Mesendoderm (in vitro differentiated cells): ENCODE measurements around the gene MYO5C.

Experiments
- DNase-seq: peaks from one replicate; pipeline ENCODE4 v3.0.0; 2013
- H2AK5ac ChIP-seq: 2 replicates; pipeline ENCODE4 v1.6.1; 2013; ENCODE audit warnings: low read length, inconsistent platforms
- H2BK120ac ChIP-seq: 2 replicates; pipeline ENCODE4 v1.6.1; 2013; ENCODE audit warnings: low read depth, mild to moderate bottlenecking, low read length, moderate library complexity, mixed read lengths
- H2BK15ac ChIP-seq: replicated peaks from 2 replicates; pipeline ENCODE4 v1.6.1; 2013; ENCODE audit warnings: low read depth, mild to moderate bottlenecking, moderate library complexity
- H2BK5ac ChIP-seq: 2 replicates; pipeline ENCODE4 v1.6.1; 2013; ENCODE audit warnings: low read length, inconsistent platforms
- H3K18ac ChIP-seq: 2 replicates; pipeline ENCODE4 v1.6.1; 2013; ENCODE audit warnings: mild to moderate bottlenecking, low read length, mixed read lengths
- H3K23ac ChIP-seq: one replicate; pipeline ENCODE4 v1.6.1; 2013; ENCODE audit warnings: low read length
- H3K27ac ChIP-seq: 2 replicates; pipeline ENCODE4 v1.5.1; 2013; ENCODE audit warnings: low read depth, mild to moderate bottlenecking, inconsistent platforms, low read length, moderate library complexity
- H3K27me3 ChIP-seq: 2 replicates; pipeline ENCODE4 v1.6.1; 2013; ENCODE audit warnings: low read length, control low read depth, mild to moderate bottlenecking, inconsistent platforms; ENCODE audit not compliant: insufficient read depth, poor library complexity
- H3K36me3 ChIP-seq: 2 replicates; pipeline ENCODE4 v1.6.1; 2013; ENCODE audit warnings: low read length, inconsistent platforms; ENCODE audit not compliant: control insufficient read depth, insufficient read depth
- H3K4ac ChIP-seq: one replicate; pipeline ENCODE4 v1.6.1; 2013; ENCODE audit warnings: low read depth, mild to moderate bottlenecking, low read length, moderate library complexity
- H3K4me1 ChIP-seq: 2 replicates; pipeline ENCODE4 v1.6.1; 2013; ENCODE audit warnings: low read depth, low read length, inconsistent platforms; ENCODE audit not compliant: control insufficient read depth
- H3K4me2 ChIP-seq: 2 replicates; pipeline ENCODE4 v1.6.1; 2013; ENCODE audit warnings: low read length
- H3K4me3 ChIP-seq: 2 replicates; pipeline ENCODE4 v1.5.1; 2013; ENCODE audit warnings: mild to moderate bottlenecking, low read length
- H3K56ac ChIP-seq: one replicate; pipeline ENCODE4 v1.6.1; 2013; ENCODE audit warnings: low read length
- H3K79me1 ChIP-seq: 2 replicates; pipeline ENCODE4 v1.6.1; 2013; ENCODE audit warnings: low read length, inconsistent platforms
- H3K79me2 ChIP-seq: 2 replicates; pipeline ENCODE4 v1.6.1; 2013; ENCODE audit warnings: mild to moderate bottlenecking, low read length; ENCODE audit not compliant: control insufficient read depth, insufficient read depth
- H3K9ac ChIP-seq: 2 replicates; pipeline ENCODE4 v1.6.1; 2013; ENCODE audit warnings: low read length, inconsistent platforms
- H4K5ac ChIP-seq: one replicate; pipeline ENCODE4 v1.6.1; 2013; ENCODE audit warnings: low read length
- H4K8ac ChIP-seq: one replicate; pipeline ENCODE4 v1.6.1; 2013; ENCODE audit warnings: low read depth, mild to moderate bottlenecking, control low read depth, low read length, moderate library complexity
- WGBS: extraction: QIAGEN DNeasy Blood & Tissue Kit; methylation state at CpG from one replicate; pipeline ENCODE4 v1.1.7; 2013; ENCODE audit warnings: low lambda C conversion rate, missing lambda C conversion rate; ENCODE audit not compliant: insufficient coverage; ENCODE audit errors: extremely low coverage; 5-methylcytosine and 5-hydroxymethylcytosine counted together

The MYO5C gene

GRCh38 chr15:52290800-52291199, 4.8 kb downstream of the MYO5C start:
- Histone ChIP-seq H3K27me3 (no peaks in the 10 kb centered on the region), H4K8ac (no peak overlapping the region), H4K5ac (no peak overlapping the region), H2BK120ac (no peak overlapping the region), H3K4me3 (no peak overlapping the region), H3K36me3 (no peaks in the 10 kb centered on the region), H3K23ac (no peak overlapping the region), H2AK5ac (no peak overlapping the region), H3K18ac (no peak overlapping the region), H2BK15ac (no peak overlapping the region), H3K4me1 (no peaks in the 10 kb centered on the region), H3K79me1 (peaks cover 1% of the 10 kb centered on the region), H3K79me2 (no peaks in the 10 kb centered on the region), H3K56ac (no peak overlapping the region), H3K9ac (no peak overlapping the region), H3K27ac (no peak overlapping the region), H3K4me2 (no peak overlapping the region), H3K4ac (no peak overlapping the region), H2BK5ac (no peak overlapping the region)
- DNase-seq = no peak
- WGBS = no CpG with 5 or more reads among the region's 3 CpGs

- H2AK5ac ChIP-seq = no peak overlapping the region
- H3K9ac ChIP-seq = no peak overlapping the region
- no peak overlapping the region for H2BK15ac ChIP-seq
- H3K27ac ChIP-seq = no peak overlapping the region
- no CpG with 5 or more reads among the region's 4 CpGs for WGBS
- no peaks in the 10 kb centered on the region for H3K4me1 ChIP-seq
- H3K36me3 ChIP-seq = no peaks in the 10 kb centered on the region
- no peak overlapping the region for H3K4me2 ChIP-seq
- H4K5ac ChIP-seq = no peak overlapping the region
- no peak overlapping the region for H4K8ac ChIP-seq
- H3K4ac ChIP-seq = no peak overlapping the region
- no peak overlapping the region for H3K23ac ChIP-seq
- no peak overlapping the region for H3K56ac ChIP-seq
- peaks cover 1% of the 10 kb centered on the region for H3K79me1 ChIP-seq
- no peaks in the 10 kb centered on the region for H3K79me2 ChIP-seq
- no peak for DNase-seq
- H2BK5ac ChIP-seq = no peak overlapping the region
- H3K18ac ChIP-seq = no peak overlapping the region
- no peak overlapping the region for H2BK120ac ChIP-seq
- H3K27me3 ChIP-seq = no peaks in the 10 kb centered on the region
- H3K4me3 ChIP-seq = no peak overlapping the region
Measured at GRCh38 chr15:52290329-52290728, 5.3 kb downstream of the MYO5C start.

GRCh38 chr15:52289629-52290081, 5.9 kb downstream of the MYO5C start:
- Histone ChIP-seq H3K9ac (no peak overlapping the region), H3K79me2 (no peaks in the 10 kb centered on the region), H4K5ac (no peak overlapping the region), H3K27ac (no peak overlapping the region), H3K23ac (no peak overlapping the region), H4K8ac (no peak overlapping the region), H3K4me3 (no peak overlapping the region), H3K56ac (no peak overlapping the region), H3K27me3 (no peaks in the 10 kb centered on the region), H3K4me2 (no peak overlapping the region), H2BK120ac (no peak overlapping the region), H2BK15ac (no peak overlapping the region), H3K79me1 (peaks cover 1% of the 10 kb centered on the region), H3K18ac (no peak overlapping the region), H3K36me3 (no peaks in the 10 kb centered on the region), H3K4ac (no peak overlapping the region), H2AK5ac (no peak overlapping the region), H2BK5ac (no peak overlapping the region), H3K4me1 (no peaks in the 10 kb centered on the region)
- peak; percentile 42 for DNase-seq
- no CpG with 5 or more reads among the region's 4 CpGs for WGBS

- H3K18ac ChIP-seq = no peak overlapping the region
- no peak overlapping the region for H3K56ac ChIP-seq
- H3K79me2 ChIP-seq = no peaks in the 10 kb centered on the region
- no peak overlapping the region for H2BK120ac ChIP-seq
- H2AK5ac ChIP-seq = no peak overlapping the region
- H3K9ac ChIP-seq = no peak overlapping the region
- H3K36me3 ChIP-seq = no peaks in the 10 kb centered on the region
- H3K27me3 ChIP-seq = no peaks in the 10 kb centered on the region
- H2BK5ac ChIP-seq = no peak overlapping the region
- no peak overlapping the region for H3K27ac ChIP-seq
- no peak overlapping the region for H3K4me3 ChIP-seq
- H4K8ac ChIP-seq = no peak overlapping the region
- no peak overlapping the region for H4K5ac ChIP-seq
- H3K23ac ChIP-seq = no peak overlapping the region
- H3K4me1 ChIP-seq = no peaks in the 10 kb centered on the region
- peaks cover 1% of the 10 kb centered on the region for H3K79me1 ChIP-seq
- WGBS = no CpG with 5 or more reads among the region's 5 CpGs
- H3K4me2 ChIP-seq = no peak overlapping the region
- no peak overlapping the region for H2BK15ac ChIP-seq
- H3K4ac ChIP-seq = no peak overlapping the region
- DNase-seq = no peak
Measured at GRCh38 chr15:52288986-52289385, 6.6 kb downstream of the MYO5C start.

GRCh38 chr15:52288051-52288942, 7.3 kb downstream of the MYO5C start:
- DNase-seq = peak; percentile 41
- Histone ChIP-seq H4K5ac (no peak overlapping the region), H3K27ac (no peak overlapping the region)

More at GRCh38 chr15:52288051-52288942, 7.3 kb downstream of the MYO5C start:
- Histone ChIP-seq H2BK15ac (no peak overlapping the region), H3K18ac (no peak overlapping the region), H3K23ac (no peak overlapping the region), H3K36me3 (no peaks in the 10 kb centered on the region), H3K4me3 (no peak overlapping the region), H3K4ac (no peak overlapping the region), H2BK120ac (no peak overlapping the region), H3K27me3 (no peaks in the 10 kb centered on the region), H3K79me2 (no peaks in the 10 kb centered on the region), H4K8ac (no peak overlapping the region), H3K4me1 (no peaks in the 10 kb centered on the region), H2AK5ac (no peak overlapping the region), H3K4me2 (no peak overlapping the region), H3K56ac (no peak overlapping the region), H3K9ac (no peak overlapping the region), H3K79me1 (peaks cover 1% of the 10 kb centered on the region), H2BK5ac (no peak overlapping the region)
- no CpG with 5 or more reads among the region's 13 CpGs for WGBS
